HK-2 (cell line): ENCODE measurements around the gene PMVK.
"Not testable (repeated sequence)": the region's sequence is repeated elsewhere in the genome, so short reads cannot be mapped to it uniquely, and the experiment has no call there.

ENCODE experiments used
- DNase-seq: peaks from one replicate; pipeline ENCODE4 v3.0.0-alpha.2; 2018; ENCODE audit not compliant: unreplicated experiment

Gene PMVK

GRCh38 chr1:154925335-154926170 is 11.0 kb downstream of the PMVK start:
- DNase-seq: no peak

- DNase-seq: no peak
Observed at GRCh38 chr1:154923695-154924094, 12.8 kb downstream of the PMVK start.

DNA sequence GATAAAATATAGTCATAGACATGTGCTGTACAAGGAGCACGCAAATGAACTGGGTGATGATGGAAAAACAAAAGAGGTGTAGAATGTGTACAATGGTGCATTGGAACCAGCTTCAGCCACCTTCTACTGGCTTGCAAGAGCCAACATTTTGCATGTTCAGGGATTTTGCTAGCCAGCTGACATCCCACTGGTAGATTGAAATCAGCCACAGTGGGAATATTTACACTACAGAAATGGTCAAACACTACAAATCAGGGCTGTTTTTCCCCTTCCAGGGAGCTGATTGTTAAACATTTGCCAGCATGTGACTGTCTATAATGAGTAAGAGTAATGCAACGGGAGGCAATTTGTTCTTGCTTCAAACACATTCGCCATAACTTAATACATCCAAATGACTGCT is 23.2 kb downstream of the PMVK start:
- no peak for DNase-seq

- no peak for DNase-seq
Observed at GRCh38 chr1:154912755-154913154, 23.8 kb downstream of the PMVK start.

DNA sequence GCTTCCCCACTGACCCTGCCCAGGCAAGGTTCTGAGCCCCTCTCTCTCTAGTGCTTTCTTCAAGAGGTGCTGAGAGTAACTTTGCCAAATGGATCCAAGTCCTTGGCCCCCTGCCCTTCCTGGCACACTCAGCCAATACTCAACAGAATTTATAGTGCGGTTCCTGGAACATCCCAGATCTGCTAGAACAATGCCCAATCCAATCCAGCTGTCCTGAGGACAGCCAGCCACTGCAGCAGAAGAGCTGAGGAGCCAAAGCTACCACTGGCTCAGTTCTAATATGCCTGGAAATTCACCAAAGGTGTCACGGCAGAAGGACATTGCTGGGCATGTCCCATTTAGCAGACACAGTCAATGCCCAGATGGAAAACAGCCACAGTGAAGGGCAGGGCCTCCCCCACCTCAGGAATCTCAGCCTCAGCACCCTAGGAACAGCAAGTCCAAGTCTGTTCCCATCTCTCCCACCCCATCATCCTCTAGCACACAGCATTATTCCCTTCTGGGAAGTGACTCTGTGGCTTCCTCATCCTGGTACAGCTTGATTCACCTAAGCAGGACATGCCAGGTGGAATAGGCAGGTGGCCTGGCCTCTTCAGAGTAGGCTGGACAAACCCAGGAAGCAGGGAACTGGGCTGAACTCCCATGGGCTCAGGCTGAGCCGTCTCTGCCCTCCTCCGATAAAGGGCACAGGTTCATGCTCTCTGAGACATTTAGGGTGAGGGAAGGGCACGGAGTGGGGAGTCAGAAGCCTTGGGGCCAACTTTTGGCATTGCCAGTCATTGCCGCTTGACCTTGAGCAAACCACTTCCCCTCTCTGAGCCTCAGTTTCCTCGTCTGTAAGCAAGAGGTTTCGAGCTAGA is 24.6 kb downstream of the PMVK start:
- no peak for DNase-seq

DNA sequence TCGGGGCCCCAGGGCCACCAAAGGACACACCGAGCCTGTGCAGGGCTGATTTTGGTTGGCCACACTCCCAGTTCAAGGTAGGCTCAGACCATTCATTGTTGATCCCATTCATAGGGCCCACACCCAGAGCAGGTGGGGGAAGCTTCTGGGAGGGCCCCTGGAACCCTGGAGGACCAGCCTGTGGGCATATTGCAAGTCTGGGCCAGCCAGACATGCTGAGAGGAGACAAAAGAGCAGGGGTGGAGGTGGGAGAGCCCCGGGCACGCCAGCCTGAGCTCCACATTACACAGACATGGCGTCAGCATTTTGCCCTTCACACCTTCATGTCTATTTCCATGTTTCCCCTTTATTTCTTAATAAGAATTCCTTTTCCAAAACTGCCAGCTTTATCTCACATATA is 25.7 kb downstream of the PMVK start:
- DNase-seq: no peak

GRCh38 chr1:154908937-154909336 is 27.6 kb downstream of the PMVK start:
- no peak for DNase-seq

- not testable (repeated sequence) for DNase-seq
Observed at GRCh38 chr1:154908129-154908528, 28.4 kb downstream of the PMVK start.

DNA sequence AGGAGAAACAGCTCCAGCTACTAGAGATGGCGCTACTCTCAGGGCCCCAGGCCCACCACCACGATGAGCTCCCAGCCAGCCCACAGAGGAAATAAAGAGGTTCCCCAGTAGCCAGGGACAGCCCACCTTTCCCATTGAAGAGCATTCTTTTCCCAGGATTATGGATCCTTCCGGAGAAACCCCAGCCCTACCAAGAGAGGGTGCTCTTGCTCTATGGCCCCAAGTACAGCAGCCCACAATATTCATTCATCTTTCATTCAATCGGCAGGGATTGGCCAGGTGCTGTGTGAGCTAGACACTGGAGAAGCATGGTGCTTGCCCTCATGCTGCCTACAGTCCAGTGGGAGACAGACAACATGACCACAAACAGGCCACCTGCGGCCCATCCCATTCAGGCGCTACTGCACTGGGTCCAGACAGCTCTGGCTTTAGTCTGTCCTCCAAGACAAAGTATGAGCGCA is 29.9 kb downstream of the PMVK start:
- no peak for DNase-seq

- no peak for DNase-seq
Observed at GRCh38 chr1:154902938-154903566, 33.5 kb downstream of the PMVK start.

- no peak for DNase-seq
Observed at GRCh38 chr1:154901591-154901990, 34.9 kb downstream of the PMVK start.

- no peak for DNase-seq
Observed at GRCh38 chr1:154899041-154899440, 37.5 kb downstream of the PMVK start.

GRCh38 chr1:154896771-154897286 is 39.7 kb downstream of the PMVK start:
- DNase-seq: no peak

- DNase-seq: no peak
Observed at GRCh38 chr1:154895798-154896197, 40.7 kb downstream of the PMVK start.

DNA sequence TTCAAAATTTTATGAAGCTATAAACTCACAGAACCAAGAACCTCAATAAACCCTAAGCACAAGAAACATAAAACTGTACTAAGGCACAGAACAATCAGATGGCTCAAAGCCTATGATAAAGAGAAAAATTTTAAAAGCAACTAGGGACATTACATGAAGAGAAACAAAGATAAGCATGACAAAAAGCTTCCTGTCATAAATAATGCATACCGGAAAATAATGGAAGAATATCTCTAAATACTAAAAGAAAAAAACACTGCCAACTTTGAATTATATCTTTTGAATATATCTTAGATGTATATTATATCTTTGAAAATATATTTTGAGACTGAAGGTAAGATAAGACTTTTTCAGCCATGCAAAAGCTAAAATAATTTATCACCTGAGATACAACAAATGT is 45.1 kb downstream of the PMVK start:
- DNase-seq: no peak

- no peak for DNase-seq
Observed at GRCh38 chr1:154888757-154889156, 47.8 kb downstream of the PMVK start.

GRCh38 chr1:154886281-154887015 is 50.1 kb downstream of the PMVK start:
- DNase-seq: no peak

DNA sequence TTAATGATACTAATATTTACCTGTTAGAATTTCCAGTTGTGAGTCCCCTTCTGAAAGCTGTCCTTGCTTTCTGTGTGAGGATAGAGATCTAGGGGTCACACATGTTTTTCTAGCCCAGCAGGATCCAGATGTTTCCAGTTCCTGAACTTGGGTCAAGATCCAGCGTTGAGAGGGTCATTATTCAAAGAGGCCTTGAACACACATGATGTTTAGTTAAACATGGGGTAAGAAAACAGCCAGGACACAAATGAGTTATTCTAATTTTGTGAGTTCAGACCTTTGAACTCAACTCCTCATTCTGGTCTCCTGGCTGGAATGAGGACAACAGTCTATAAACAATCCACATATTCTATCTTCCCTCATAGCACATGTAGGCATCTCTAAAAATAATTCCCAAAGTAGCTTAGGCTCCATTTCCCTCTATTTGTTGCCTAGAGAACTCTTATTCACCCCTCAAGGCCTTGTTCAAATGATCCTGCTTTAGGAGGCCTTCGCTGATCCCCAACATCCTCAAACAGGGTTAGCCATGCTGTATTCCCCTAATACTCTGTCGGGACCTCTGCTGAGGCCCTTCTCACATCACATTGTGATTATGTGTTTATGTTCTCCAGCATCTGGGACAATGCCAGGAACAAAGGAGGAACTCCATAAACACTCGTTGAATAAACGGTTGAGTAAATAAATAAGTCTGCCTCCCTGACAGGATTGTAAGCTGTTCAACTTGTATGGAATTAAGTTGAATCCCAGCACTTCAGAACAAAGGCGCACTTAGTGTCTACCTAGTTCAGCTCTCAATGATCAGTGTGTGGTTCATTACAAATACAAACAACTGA is 51.4 kb downstream of the PMVK start:
- no peak for DNase-seq

GRCh38 chr1:154883919-154884868 is 52.3 kb downstream of the PMVK start:
- DNase-seq: no peak
